MM.1S (cell line): ENCODE results near the gene PCDHGB2.

Experiments used
- CTCF ChIP-seq: fragments of 300-600 bp; sonication (generic); IDR thresholded peaks from 2 replicates; pipeline ENCODE4 v1.5.1; 2016; ENCODE audit warnings: antibody characterized with exemption, low read length, mixed read lengths
- EZH2 ChIP-seq: fragments of 300-600 bp; sonication (generic); optimal IDR thresholded peaks from 2 replicates; pipeline ENCODE3; 2017; ENCODE audit warnings: low read depth, mild to moderate bottlenecking, antibody characterized with exemption, low read length, mixed read lengths

GRCh38 chr5:141388661-141389060 is 28.9 kb downstream of the PCDHGB2 start:
- no peak for TF ChIP-seq CTCF
- no peak for TF ChIP-seq EZH2
